HL-60 (cell line): ENCODE results near the gene PSMD12.

Source experiments
- GABPA ChIP-seq: IDR thresholded peaks from 2 replicates; pipeline ENCODE4 v1.6.1; 2012; ENCODE audit warnings: low read depth
- POLR2AphosphoS5 ChIP-seq: IDR thresholded peaks from 2 replicates; pipeline ENCODE4 v1.6.1; 2012; ENCODE audit warnings: low read depth
- REST ChIP-seq: IDR thresholded peaks from 2 replicates; pipeline ENCODE4 v1.6.1; 2012; ENCODE audit warnings: low read depth; ENCODE audit not compliant: insufficient replicate concordance
- SPI1 ChIP-seq: IDR thresholded peaks from 2 replicates; pipeline ENCODE4 v1.6.1; 2012; ENCODE audit warnings: low read depth, mild to moderate bottlenecking, borderline replicate concordance
- TF ChIP-seq, protein P1 (sequence below): IDR thresholded peaks from one replicate; pipeline ENCODE4 v1.5.1; 2011; ENCODE audit warnings: low read length, control low read depth, inconsistent platforms; ENCODE audit not compliant: insufficient read depth

DNA sequence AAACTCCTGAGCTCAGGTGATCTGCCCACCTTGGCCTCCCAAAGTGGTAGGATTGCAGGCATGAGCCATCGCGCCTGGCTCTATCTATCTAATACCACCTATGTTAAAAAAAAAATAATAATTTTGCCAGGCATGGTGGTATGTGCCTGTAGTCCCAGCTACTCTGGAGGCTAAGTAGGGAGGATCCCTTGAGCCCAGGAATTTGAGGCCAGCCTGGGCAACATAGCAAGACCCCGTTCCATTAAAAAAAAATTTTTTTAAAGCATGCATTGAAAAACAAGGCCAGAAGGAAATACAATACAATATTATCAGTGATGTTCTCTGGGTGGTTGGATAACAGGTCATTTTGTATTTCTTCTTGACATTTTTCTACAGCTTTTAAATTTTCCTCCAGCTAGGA is 76.1 kb downstream of the PSMD12 start:
- TF ChIP-seq REST (no peak), POLR2AphosphoS5 (no peak), SPI1 (no peak), GABPA (no peak)
- TF ChIP-seq, protein P1, sequence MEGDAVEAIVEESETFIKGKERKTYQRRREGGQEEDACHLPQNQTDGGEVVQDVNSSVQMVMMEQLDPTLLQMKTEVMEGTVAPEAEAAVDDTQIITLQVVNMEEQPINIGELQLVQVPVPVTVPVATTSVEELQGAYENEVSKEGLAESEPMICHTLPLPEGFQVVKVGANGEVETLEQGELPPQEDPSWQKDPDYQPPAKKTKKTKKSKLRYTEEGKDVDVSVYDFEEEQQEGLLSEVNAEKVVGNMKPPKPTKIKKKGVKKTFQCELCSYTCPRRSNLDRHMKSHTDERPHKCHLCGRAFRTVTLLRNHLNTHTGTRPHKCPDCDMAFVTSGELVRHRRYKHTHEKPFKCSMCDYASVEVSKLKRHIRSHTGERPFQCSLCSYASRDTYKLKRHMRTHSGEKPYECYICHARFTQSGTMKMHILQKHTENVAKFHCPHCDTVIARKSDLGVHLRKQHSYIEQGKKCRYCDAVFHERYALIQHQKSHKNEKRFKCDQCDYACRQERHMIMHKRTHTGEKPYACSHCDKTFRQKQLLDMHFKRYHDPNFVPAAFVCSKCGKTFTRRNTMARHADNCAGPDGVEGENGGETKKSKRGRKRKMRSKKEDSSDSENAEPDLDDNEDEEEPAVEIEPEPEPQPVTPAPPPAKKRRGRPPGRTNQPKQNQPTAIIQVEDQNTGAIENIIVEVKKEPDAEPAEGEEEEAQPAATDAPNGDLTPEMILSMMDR: no peak
